HepG2 (cell line): ENCODE data around the gene PTX4. TPM values are rescaled to one million over a fixed set of nuclear protein-coding genes. Genes with fewer than 3 reads are reported as not detected.

Experiments used
- CCDC6 ChIP-seq: sonication (generic); formaldehyde crosslinking; IDR thresholded peaks from 2 replicates; pipeline ENCODE4 v1.8.1; 2022; ENCODE audit warnings: mild to moderate bottlenecking, missing genetic modification reagents, moderate library complexity
- MATR3 ChIP-seq: sonication (generic); formaldehyde crosslinking; IDR thresholded peaks from 2 replicates; pipeline ENCODE4 v1.4.0; 2020; ENCODE audit warnings: missing genetic modification reagents
- MED8 ChIP-seq: sonication (generic); formaldehyde crosslinking; IDR thresholded peaks from 2 replicates; pipeline ENCODE4 v1.8.1; 2023; ENCODE audit warnings: mild to moderate bottlenecking, missing genetic modification reagents; ENCODE audit not compliant: insufficient replicate concordance
- SAFB2 ChIP-seq: sonication (generic); formaldehyde crosslinking; IDR thresholded peaks from 2 replicates; pipeline ENCODE4 v1.5.1; 2020; ENCODE audit warnings: missing genetic modification reagents, low read depth, mild to moderate bottlenecking, borderline replicate concordance
- TERF1 ChIP-seq: sonication (generic); formaldehyde crosslinking; IDR thresholded peaks from 2 replicates; pipeline ENCODE4 v1.8.0; 2022; ENCODE audit warnings: mild to moderate bottlenecking, missing genetic modification reagents, moderate library complexity
- ZFYVE20 ChIP-seq: sonication (generic); formaldehyde crosslinking; IDR thresholded peaks from 2 replicates; pipeline ENCODE4 v1.8.0; 2023; ENCODE audit warnings: low read depth, mild to moderate bottlenecking, moderate library complexity, missing genetic modification reagents, borderline replicate concordance
- ZNF142 ChIP-seq: sonication (generic); formaldehyde crosslinking; IDR thresholded peaks from 2 replicates; pipeline ENCODE4 v1.4.0; 2020; ENCODE audit warnings: missing genetic modification reagents
- ZNF230 ChIP-seq: sonication (generic); formaldehyde crosslinking; IDR thresholded peaks from 2 replicates; pipeline ENCODE4 v1.4.0; 2020; ENCODE audit warnings: mild to moderate bottlenecking, missing genetic modification reagents
- ZNF451 ChIP-seq: sonication (generic); formaldehyde crosslinking; IDR thresholded peaks from 2 replicates; pipeline ENCODE4 v1.5.0; 2020; ENCODE audit warnings: mild to moderate bottlenecking, missing genetic modification reagents
- ZNF615 ChIP-seq: sonication (generic); formaldehyde crosslinking; IDR thresholded peaks from 2 replicates; pipeline ENCODE4 v1.5.0; 2020; ENCODE audit warnings: mild to moderate bottlenecking, missing genetic modification reagents, borderline replicate concordance
- ZNF737 ChIP-seq: sonication (generic); formaldehyde crosslinking; IDR thresholded peaks from 2 replicates; pipeline ENCODE4 v1.5.0; 2020; ENCODE audit warnings: missing genetic modification reagents, mild to moderate bottlenecking, borderline replicate concordance
- ZNF788 ChIP-seq: sonication (generic); formaldehyde crosslinking; IDR thresholded peaks from 2 replicates; pipeline ENCODE4 v1.5.0; 2020; ENCODE audit warnings: mild to moderate bottlenecking, missing genetic modification reagents, borderline replicate concordance
- polyA plus RNA-seq, 8 experiments: library from polyadenylated mRNA; depleted of rRNA in 3 of 8; stranded (reverse) in 7 of 8; unstranded in 1 of 8; fragments of >200 nt; fragmentation: Illumina TruSeq in 4 of 8; extraction: Trizol in 4 of 8; gene quantifications; 2 replicates each; pipeline versions ENCODE4 v1.2.1 to v1.2.3, GENCODE V29; 2011 to 2016; ENCODE audit warnings: low read depth in 4 of 8, missing spikeins in 1 of 8, mixed read lengths in 1 of 8; ENCODE audit not compliant: insufficient read depth in 1 of 8
- total RNA-seq, 5 experiments: library from RNA; depleted of rRNA; stranded (reverse); fragments of >200 nt; fragmentation: Illumina TruSeq; extraction: Trizol; gene quantifications; 2 replicates each; pipeline ENCODE4 v1.2.3, GENCODE V29; 2016; ENCODE audit warnings: low read depth in 1 of 5
- TF ChIP-seq, protein P1 (sequence below): IDR thresholded peaks from 2 replicates; pipeline ENCODE4 v1.6.1; 2016; ENCODE audit warnings: low read depth
- TF ChIP-seq, protein P2 (sequence below): sonication (generic); formaldehyde crosslinking; IDR thresholded peaks from 2 replicates; pipeline ENCODE4 v1.4.0; 2020; ENCODE audit warnings: mild to moderate bottlenecking, missing genetic modification reagents

Gene PTX4
- total and polyA plus RNA-seq, 2 of the 13 experiments (the other 11 are each of a cell fraction or from before 2014, with no cell fraction given): 0.04 TPM; not detected in 1

- TF ChIP-seq ZNF142 (CRISPR knock-in tag) (0 out of 2 replicates have a peak, but pooled peaks have one; percentile 24), MATR3 (CRISPR knock-in tag) (no peak), ZFYVE20 (CRISPR knock-in tag) (no peak), ZNF737 (CRISPR knock-in tag) (no peak), MED8 (CRISPR knock-in tag) (no peak), CCDC6 (CRISPR knock-in tag) (no peak), ZNF615 (CRISPR knock-in tag) (no peak), ZNF230 (CRISPR knock-in tag) (no peak), SAFB2 (CRISPR knock-in tag) (no peak; the same call in 1 of the 2 replicates), TERF1 (CRISPR knock-in tag) (no peak), ZNF788 (CRISPR knock-in tag) (peak; percentile 35; the same call in 1 of the 2 replicates), ZNF451 (CRISPR knock-in tag) (no peak)
- TF ChIP-seq, protein P1, sequence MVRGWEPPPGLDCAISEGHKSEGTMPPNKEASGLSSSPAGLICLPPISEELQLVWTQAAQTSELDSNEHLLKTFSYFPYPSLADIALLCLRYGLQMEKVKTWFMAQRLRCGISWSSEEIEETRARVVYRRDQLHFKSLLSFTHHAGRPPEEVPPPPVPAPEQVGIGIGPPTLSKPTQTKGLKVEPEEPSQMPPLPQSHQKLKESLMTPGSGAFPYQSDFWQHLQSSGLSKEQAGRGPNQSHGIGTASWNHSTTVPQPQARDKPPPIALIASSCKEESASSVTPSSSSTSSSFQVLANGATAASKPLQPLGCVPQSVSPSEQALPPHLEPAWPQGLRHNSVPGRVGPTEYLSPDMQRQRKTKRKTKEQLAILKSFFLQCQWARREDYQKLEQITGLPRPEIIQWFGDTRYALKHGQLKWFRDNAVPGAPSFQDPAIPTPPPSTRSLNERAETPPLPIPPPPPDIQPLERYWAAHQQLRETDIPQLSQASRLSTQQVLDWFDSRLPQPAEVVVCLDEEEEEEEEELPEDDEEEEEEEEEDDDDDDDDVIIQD (CRISPR knock-in tag): no peak
- TF ChIP-seq, protein P2, sequence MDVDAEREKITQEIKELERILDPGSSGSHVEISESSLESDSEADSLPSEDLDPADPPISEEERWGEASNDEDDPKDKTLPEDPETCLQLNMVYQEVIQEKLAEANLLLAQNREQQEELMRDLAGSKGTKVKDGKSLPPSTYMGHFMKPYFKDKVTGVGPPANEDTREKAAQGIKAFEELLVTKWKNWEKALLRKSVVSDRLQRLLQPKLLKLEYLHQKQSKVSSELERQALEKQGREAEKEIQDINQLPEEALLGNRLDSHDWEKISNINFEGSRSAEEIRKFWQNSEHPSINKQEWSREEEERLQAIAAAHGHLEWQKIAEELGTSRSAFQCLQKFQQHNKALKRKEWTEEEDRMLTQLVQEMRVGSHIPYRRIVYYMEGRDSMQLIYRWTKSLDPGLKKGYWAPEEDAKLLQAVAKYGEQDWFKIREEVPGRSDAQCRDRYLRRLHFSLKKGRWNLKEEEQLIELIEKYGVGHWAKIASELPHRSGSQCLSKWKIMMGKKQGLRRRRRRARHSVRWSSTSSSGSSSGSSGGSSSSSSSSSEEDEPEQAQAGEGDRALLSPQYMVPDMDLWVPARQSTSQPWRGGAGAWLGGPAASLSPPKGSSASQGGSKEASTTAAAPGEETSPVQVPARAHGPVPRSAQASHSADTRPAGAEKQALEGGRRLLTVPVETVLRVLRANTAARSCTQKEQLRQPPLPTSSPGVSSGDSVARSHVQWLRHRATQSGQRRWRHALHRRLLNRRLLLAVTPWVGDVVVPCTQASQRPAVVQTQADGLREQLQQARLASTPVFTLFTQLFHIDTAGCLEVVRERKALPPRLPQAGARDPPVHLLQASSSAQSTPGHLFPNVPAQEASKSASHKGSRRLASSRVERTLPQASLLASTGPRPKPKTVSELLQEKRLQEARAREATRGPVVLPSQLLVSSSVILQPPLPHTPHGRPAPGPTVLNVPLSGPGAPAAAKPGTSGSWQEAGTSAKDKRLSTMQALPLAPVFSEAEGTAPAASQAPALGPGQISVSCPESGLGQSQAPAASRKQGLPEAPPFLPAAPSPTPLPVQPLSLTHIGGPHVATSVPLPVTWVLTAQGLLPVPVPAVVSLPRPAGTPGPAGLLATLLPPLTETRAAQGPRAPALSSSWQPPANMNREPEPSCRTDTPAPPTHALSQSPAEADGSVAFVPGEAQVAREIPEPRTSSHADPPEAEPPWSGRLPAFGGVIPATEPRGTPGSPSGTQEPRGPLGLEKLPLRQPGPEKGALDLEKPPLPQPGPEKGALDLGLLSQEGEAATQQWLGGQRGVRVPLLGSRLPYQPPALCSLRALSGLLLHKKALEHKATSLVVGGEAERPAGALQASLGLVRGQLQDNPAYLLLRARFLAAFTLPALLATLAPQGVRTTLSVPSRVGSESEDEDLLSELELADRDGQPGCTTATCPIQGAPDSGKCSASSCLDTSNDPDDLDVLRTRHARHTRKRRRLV (CRISPR knock-in tag): no peak
These were observed 4.4 kb upstream of the PTX4 start, which contains the start of gene TELO2 (continued) for GRCh38 chr16:1492923-1493745.
